IPS-20b (cell line): Measurements from ENCODE around the gene ZNF746.

Experiments
- H3K27ac ChIP-seq: one replicate; pipeline ENCODE4 v1.5.1; 2013; ENCODE audit warnings: low read length
- H3K27me3 ChIP-seq: 2 replicates; pipeline ENCODE4 v1.6.1; 2013; ENCODE audit warnings: mild to moderate bottlenecking, low read length, inconsistent platforms; ENCODE audit not compliant: insufficient read depth
- H3K36me3 ChIP-seq: 2 replicates; pipeline ENCODE4 v1.6.1; 2013; ENCODE audit warnings: low read depth, mild to moderate bottlenecking, inconsistent platforms, low read length, moderate library complexity; ENCODE audit not compliant: insufficient read depth
- H3K4me1 ChIP-seq: 2 replicates; pipeline ENCODE4 v1.6.1; 2013; ENCODE audit warnings: mild to moderate bottlenecking, control low read depth, inconsistent platforms, low read length, moderate library complexity; ENCODE audit not compliant: insufficient read depth
- H3K4me3 ChIP-seq: 2 replicates; pipeline ENCODE4 v1.5.1; 2013; ENCODE audit warnings: mild to moderate bottlenecking, low read length, inconsistent platforms
- H3K9ac ChIP-seq: 2 replicates; pipeline ENCODE4 v1.6.1; 2013; ENCODE audit warnings: low read depth, mild to moderate bottlenecking, inconsistent platforms, low read length, moderate library complexity
- H3K9me3 ChIP-seq: 2 replicates; pipeline ENCODE4 v1.6.1; 2013; ENCODE audit warnings: mild to moderate bottlenecking, low read depth, low read length, inconsistent platforms; ENCODE audit not compliant: insufficient read depth

The ZNF746 gene

DNA sequence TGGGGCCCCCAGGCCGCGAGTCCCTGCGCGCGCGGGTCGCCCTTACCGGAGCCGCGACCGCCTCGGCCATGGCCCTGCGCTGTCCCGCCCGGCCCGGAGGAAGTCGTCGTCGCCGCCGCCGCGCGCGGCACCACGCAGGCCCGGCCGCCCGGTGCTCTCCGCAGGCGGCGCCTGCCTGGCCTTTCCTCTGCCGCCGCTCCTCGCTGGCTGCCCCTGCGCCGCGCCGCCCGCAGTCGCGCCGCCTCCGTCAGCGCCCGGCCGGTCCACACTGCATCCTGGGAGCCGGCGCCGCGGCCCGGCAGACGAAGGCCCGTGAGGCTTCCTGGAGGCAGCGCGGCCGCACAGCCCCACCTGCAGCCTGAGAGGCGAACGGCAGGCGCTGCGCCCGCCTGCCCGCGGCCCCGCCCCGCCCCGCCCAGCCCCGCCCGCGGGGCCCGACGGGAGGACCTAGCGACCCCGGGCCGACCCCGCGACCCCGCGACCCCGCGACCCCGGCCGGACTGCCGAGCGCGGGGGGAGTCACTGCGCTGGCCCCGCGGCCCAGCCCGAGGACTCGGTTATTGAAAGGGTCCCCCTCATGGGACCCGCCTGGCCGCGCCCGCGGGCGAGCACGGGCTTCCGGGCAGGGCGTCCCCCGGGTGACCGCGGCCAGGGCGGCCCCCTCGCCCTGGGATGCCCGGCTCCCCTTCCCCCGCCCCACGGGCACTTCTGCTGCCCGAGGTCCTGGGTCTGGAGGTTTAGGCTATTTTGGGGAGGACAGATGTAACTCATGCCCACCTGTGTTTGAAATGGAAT is at the start of gene ZNF746:
TSS of gene ZNF746 (minus strand) at position 343 of the 795 bp plus-strand sequence. CDS start at position 70, 273 bp downstream.
- Histone ChIP-seq H3K36me3 (peaks cover 13% of the 10 kb centered on the region), H3K4me3 (peak within 1 kb of the TSS; percentile 85), H3K9ac (peak within 1 kb of the TSS; percentile 67), H3K9me3 (no peaks in the 10 kb centered on the region), H3K4me1 (no peaks in the 10 kb centered on the region), H3K27ac (no peak within 1 kb of the TSS), H3K27me3 (peaks cover 34% of the 10 kb centered on the region)

DNA sequence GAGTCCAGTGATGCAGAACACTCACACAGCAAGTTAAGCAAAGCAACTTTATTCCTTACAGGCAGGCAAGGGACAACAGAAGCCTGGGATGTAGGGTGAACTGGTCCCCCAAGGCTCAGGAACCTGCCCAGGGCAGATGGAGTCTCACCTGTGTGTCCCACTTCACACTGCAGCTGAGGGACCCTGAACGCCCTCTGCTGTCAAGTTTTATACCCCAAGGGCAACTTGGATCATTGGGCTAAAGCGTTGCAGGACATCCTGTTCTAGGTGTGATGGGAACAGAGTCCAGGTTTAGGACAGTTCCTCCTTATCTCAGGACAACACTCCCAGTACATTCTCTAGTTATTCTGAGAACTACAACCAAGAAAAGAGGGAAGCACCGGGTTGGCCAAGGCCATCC is 49.5 kb upstream of the ZNF746 start:
- Histone ChIP-seq H3K27me3 (no peaks in the 10 kb centered on the region), H3K4me3 (no peak overlapping the region), H3K4me1 (no peaks in the 10 kb centered on the region), H3K27ac (no peak overlapping the region), H3K36me3 (peaks cover 47% of the 10 kb centered on the region), H3K9me3 (no peaks in the 10 kb centered on the region; the same call in 1 of the 2 replicates), H3K9ac (no peak overlapping the region)

DNA sequence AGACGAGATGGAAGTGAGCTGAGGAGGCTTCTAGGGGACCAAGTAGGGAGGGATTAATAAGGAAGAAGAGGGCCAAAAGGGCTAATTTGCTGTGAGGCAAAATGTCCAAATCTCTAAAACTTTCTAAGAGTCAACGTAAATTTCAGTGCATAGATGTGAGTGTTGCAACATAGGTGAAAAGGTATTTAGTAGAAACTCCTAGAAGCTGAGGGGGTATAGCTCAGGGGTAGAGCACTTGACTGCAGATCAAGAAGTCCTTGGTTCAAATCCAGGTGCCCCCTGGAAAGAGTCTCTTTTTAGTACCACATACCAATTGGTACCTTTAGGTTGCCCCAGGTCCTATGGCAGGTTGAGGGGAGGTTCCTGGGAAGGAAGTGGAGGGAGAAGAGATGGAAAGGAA is 48.7 kb upstream of the ZNF746 start:
- no peaks in the 10 kb centered on the region for H3K4me1 ChIP-seq

DNA sequence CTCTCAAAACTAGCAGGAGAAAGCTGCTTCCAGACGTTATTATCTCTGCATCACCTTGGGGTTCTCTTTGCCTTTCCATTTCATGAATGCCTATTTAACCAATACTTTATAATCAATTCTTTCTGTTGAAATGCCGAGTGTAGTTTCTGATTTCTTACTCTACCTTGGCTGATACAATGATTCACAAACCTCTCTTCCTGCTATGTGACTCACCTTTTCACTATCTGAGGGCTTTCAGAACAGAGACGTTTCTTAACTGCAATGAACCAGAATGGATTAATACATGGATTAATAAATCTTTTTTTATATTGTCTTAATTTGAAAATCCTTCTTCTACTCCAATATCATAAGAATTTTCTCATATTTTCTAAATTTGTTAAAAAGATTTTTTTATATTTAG is 46.4 kb upstream of the ZNF746 start:
- no peak overlapping the region for H3K4me3 ChIP-seq
- peaks cover 18% of the 10 kb centered on the region for H3K36me3 ChIP-seq
- H3K4me1 ChIP-seq = no peaks in the 10 kb centered on the region
- H3K9ac ChIP-seq = no peak overlapping the region
- peaks cover 6% of the 10 kb centered on the region for H3K9me3 ChIP-seq
- no peak overlapping the region for H3K27ac ChIP-seq
- no peaks in the 10 kb centered on the region for H3K27me3 ChIP-seq

More for the DNA sequence above, 48.7 kb upstream of the ZNF746 start:
- Histone ChIP-seq H3K4me3 (no peak overlapping the region), H3K9ac (no peak overlapping the region), H3K36me3 (peaks cover 40% of the 10 kb centered on the region), H3K9me3 (peaks cover 4% of the 10 kb centered on the region), H3K27ac (no peak overlapping the region), H3K27me3 (no peaks in the 10 kb centered on the region)

DNA sequence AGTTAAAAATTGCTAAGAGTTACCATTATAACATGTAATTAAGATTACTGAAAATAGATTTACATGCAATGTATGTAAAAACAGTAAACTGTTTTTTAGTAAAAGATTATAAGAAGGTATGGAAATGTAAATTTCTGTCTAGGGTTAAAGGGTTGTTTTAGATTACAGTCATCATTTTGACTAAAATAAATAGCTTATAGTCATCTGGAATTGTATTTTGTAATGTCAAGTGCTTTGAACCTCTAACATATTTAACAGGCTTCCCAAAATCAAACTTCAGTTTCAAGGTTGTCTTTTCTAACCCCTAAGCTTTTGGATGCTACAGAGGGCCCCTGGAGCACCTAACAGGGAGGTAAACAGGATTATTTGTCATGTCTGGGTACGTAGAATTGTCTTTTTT is 35.0 kb upstream of the ZNF746 start:
- Histone ChIP-seq H3K9me3 (peaks cover 84% of the 10 kb centered on the region), H3K27me3 (no peaks in the 10 kb centered on the region), H3K4me1 (no peaks in the 10 kb centered on the region), H3K4me3 (no peak overlapping the region), H3K27ac (no peak overlapping the region), H3K36me3 (no peaks in the 10 kb centered on the region), H3K9ac (no peak overlapping the region)

DNA sequence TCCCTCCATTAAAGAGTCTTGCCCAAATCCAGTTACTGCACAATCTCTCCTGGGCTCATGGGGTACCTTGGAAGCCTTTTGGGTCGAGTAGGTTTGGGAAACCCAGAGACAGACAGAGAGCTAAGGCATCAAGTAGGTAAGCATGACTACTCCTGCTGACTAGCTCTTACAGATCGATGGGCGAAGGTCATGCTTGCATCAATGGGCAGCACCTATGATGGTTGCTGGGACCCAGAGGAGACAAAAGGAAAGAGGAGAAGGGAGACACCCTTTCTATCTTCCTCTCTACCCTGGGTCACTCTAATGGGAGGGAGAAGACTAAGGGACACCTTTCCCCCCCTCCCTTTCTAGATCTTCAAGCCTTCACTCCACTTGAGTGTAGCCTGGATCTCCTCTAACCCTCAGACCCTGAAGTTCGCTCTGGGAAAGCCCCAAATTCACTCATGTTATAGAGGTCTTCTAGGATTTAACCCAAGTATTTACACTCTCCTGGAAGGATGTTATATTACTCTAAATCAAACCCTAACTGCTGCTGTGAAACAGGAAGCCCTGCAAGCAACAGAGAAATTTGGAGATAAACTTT is 31.6 kb upstream of the ZNF746 start:
- Histone ChIP-seq H3K36me3 (no peaks in the 10 kb centered on the region), H3K27me3 (no peaks in the 10 kb centered on the region), H3K9me3 (peaks cover 80% of the 10 kb centered on the region), H3K9ac (no peak overlapping the region), H3K4me3 (no peak overlapping the region; the same call in 1 of the 2 replicates), H3K4me1 (no peaks in the 10 kb centered on the region), H3K27ac (no peak overlapping the region)

DNA sequence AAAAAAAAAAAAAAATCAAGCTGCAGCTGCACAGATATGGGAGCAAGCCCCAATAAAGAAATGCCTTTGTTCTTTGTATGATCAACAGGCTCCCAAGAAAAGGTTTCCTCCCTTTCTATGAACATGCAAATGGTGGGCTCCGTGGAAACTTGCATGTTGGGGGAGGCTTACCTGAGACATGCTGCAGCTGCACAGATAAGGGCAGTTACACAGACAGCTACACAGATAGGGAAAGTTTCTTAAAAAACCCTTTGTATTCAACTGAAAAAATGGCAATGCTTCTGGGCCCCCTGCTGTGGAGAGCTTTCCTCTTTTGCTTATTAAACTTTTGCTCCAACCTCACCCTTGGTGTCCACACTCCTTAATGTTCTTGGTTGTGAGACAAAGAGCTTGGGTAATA is 29.8 kb upstream of the ZNF746 start:
- no peak overlapping the region for H3K4me3 ChIP-seq
- no peak overlapping the region for H3K27ac ChIP-seq
- H3K9ac ChIP-seq = no peak overlapping the region
- peaks cover 69% of the 10 kb centered on the region for H3K9me3 ChIP-seq
- no peaks in the 10 kb centered on the region for H3K4me1 ChIP-seq
- no peaks in the 10 kb centered on the region for H3K36me3 ChIP-seq
- H3K27me3 ChIP-seq = no peaks in the 10 kb centered on the region

DNA sequence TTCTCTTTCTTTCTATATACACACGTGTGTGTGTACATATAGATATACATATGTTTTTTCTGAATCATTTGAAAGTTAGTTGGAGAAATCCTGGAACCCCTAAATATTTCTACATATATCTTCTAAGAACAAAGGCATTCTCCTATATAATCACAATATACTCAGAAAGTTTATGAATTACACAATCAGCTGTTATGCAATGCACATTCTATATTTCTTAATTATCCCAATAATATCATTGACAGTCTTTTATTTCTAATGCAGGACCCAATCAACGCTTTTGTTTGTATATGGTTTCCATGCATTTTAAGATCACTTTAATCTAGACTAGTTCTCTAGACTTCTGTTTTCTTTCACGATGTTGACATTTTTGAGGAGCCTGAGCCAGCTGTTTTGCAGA is 27.7 kb upstream of the ZNF746 start:
- Histone ChIP-seq H3K9ac (no peak overlapping the region), H3K36me3 (no peaks in the 10 kb centered on the region), H3K27me3 (no peaks in the 10 kb centered on the region), H3K4me3 (no peak overlapping the region), H3K9me3 (peaks cover 58% of the 10 kb centered on the region), H3K27ac (no peak overlapping the region), H3K4me1 (no peaks in the 10 kb centered on the region)

DNA sequence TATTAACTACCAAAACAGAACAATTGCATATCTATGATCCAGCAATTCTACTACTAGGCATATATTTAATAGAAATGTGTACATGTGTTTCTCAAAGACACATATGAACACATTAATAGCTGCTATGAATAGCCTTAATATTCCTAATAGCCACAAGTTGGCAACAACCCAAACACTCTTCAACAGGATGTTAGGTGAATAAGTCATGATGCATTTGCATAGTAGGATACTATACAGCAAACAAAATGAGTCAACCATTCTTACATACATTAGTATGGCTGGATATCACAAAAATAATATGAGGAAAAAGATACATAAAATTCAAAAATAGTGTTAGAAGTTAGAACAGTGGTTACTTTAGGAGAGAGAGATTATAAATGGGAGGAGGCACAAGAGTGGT is 26.8 kb upstream of the ZNF746 start:
- Histone ChIP-seq H3K4me1 (no peaks in the 10 kb centered on the region), H3K9ac (no peak overlapping the region), H3K27me3 (no peaks in the 10 kb centered on the region), H3K27ac (no peak overlapping the region), H3K4me3 (no peak overlapping the region), H3K36me3 (no peaks in the 10 kb centered on the region), H3K9me3 (peaks cover 52% of the 10 kb centered on the region)

DNA sequence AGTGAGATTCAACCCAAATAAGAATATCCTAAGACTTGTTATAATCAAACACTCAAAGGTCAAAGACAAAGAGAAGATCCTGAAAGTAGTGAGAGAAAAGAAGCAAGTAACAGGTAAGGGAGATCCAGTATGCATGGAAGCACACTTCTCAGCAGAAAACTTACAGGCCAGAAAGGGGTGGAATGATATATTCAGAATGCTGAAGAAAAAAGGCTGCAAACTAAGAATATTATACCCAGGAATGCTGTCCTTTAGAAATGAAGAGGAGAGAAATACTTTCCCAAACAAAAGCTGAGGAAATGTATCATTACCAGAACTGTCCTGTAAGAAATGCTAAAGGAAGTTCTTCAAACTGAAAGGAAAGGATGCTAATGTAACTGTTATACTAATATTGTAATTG is 12.6 kb upstream of the ZNF746 start:
- Histone ChIP-seq H3K27me3 (no peaks in the 10 kb centered on the region), H3K27ac (no peak overlapping the region), H3K36me3 (no peaks in the 10 kb centered on the region), H3K4me3 (no peak overlapping the region), H3K9me3 (peaks cover 43% of the 10 kb centered on the region), H3K9ac (no peak overlapping the region), H3K4me1 (no peaks in the 10 kb centered on the region)

DNA sequence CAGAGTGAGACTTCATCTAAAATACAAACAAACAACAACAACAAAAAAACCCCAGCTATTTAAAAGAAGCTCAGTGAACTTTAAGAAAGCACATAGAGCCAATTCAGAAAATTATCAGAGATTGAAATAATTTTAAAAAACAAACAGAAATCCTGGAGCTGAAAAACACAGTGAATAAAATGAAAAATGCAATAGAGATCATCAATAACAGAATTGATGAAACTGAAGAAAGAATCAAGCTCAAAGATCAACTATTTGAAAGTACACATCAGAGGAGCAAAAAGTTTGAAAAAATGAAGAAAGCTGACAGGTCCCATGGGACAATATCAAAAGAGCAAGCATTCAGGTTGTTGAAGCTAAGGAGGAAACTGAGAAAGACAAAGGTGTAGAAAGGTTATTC is 12.2 kb upstream of the ZNF746 start:
- Histone ChIP-seq H3K27me3 (no peaks in the 10 kb centered on the region), H3K36me3 (no peaks in the 10 kb centered on the region), H3K9me3 (peaks cover 44% of the 10 kb centered on the region), H3K4me3 (no peak overlapping the region), H3K4me1 (no peaks in the 10 kb centered on the region), H3K27ac (no peak overlapping the region), H3K9ac (no peak overlapping the region)

DNA sequence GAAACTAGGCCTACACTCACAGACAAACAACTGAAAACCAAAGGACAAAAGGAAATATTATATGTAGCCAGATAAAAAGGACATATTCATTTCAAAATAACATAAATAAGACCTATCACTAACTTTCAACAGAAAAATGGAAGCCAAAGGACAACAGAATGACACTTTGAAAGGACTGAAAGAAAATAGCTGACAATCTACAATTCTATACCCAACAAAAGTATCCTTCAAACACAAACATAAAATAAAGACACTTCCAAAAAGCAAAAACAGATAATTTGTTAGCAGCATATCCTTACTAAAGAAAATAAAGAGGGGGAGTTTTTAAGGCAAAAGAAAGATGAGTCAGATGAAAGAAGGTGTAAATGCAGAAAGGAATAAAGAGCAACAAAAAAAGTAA is 7.9 kb upstream of the ZNF746 start:
- Histone ChIP-seq H3K4me1 (no peaks in the 10 kb centered on the region), H3K36me3 (no peaks in the 10 kb centered on the region), H3K27ac (no peak overlapping the region)

More for the DNA sequence above, 7.9 kb upstream of the ZNF746 start:
- Histone ChIP-seq H3K9ac (no peak overlapping the region), H3K27me3 (peaks cover 8% of the 10 kb centered on the region), H3K9me3 (peaks cover 35% of the 10 kb centered on the region), H3K4me3 (no peak overlapping the region)
